GM23338 (cell line): Measurements from ENCODE around the gene OSBPL5.

ENCODE experiments used
- CREB1 ChIP-seq: fragments of 250-450 bp; sonication (Bioruptor Pico); IDR thresholded peaks from 2 replicates; pipeline ENCODE4 v1.5.0; 2020; ENCODE audit warnings: low read depth, mild to moderate bottlenecking, moderate library complexity
- CTCF ChIP-seq, 2 experiments: fragments of 200-600 bp in 1 of 2; sonication (generic) in 1 of 2; conservative IDR thresholded peaks; 2 replicates each; pipeline versions ENCODE4 v1.5.1 to v1.6.1; 2016 to 2017; ENCODE audit warnings: antibody characterized with exemption in 2 of 2, low read depth in 2 of 2, mild to moderate bottlenecking in 2 of 2, moderate library complexity in 1 of 2
- EZH2 ChIP-seq: fragments of 200-600 bp; sonication (generic); IDR thresholded peaks from one replicate; pipeline ENCODE4 v1.8.0; 2017; ENCODE audit warnings: antibody characterized with exemption, mild to moderate bottlenecking, low read depth; ENCODE audit not compliant: unreplicated experiment
- EZH2phosphoT487 ChIP-seq: fragments of 200-600 bp; sonication (generic); IDR thresholded peaks from one replicate; pipeline ENCODE4 v1.8.1; 2018; ENCODE audit warnings: antibody characterized with exemption; ENCODE audit not compliant: unreplicated experiment
- NANOG ChIP-seq: IDR thresholded peaks from 2 replicates; pipeline ENCODE4 v1.6.1; 2016; ENCODE audit warnings: antibody characterized with exemption, borderline replicate concordance
- POLR2AphosphoS5 ChIP-seq: IDR thresholded peaks from 2 replicates; pipeline ENCODE4 v1.6.1; 2016; ENCODE audit warnings: antibody characterized with exemption, low read depth
- REST ChIP-seq: IDR thresholded peaks from one replicate; pipeline ENCODE4 v1.6.1; 2018; ENCODE audit warnings: antibody characterized with exemption; ENCODE audit not compliant: unreplicated experiment
- STAT1 ChIP-seq: IDR thresholded peaks from one replicate; pipeline ENCODE4 v1.6.1; 2016; ENCODE audit warnings: antibody characterized with exemption; ENCODE audit not compliant: unreplicated experiment
- ZNF114 ChIP-seq: fragments of 250-450 bp; sonication (Bioruptor Pico); IDR thresholded peaks from 2 replicates; pipeline ENCODE4 v1.5.0; 2020; ENCODE audit warnings: mild to moderate bottlenecking, moderate library complexity

- TF ChIP-seq EZH2, result no peak
- TF ChIP-seq CTCF (conservative IDR thresholded peaks at IDR 0.05; ENCODE audit: low read depth in 2 of 2), result no peak
- TF ChIP-seq EZH2phosphoT487, result no peak
- no peak for TF ChIP-seq CREB1 (CRISPR knock-in tag)
- TF ChIP-seq POLR2AphosphoS5, result no peak
- TF ChIP-seq REST, result no peak
- no peak for TF ChIP-seq STAT1
- TF ChIP-seq ZNF114, result no peak
- TF ChIP-seq NANOG, result no peak
Measured at GRCh38 chr11:3173795-3174194, 8.7 kb upstream of the OSBPL5 start.
